Daoy (cell line): ENCODE results near the gene DICER1. TPM values are rescaled to one million over a fixed set of nuclear protein-coding genes. Genes with fewer than 3 reads are reported as not detected.

Experiments
- DNase-seq: peaks from one replicate; pipeline ENCODE4 v3.0.0-alpha.2; 2015; ENCODE audit warnings: low read depth
- total RNA-seq: library from RNA; depleted of rRNA; stranded (reverse); fragments of >200 nt; shearing (Covaris generic); gene quantifications from 2 replicates; pipeline ENCODE4 v1.2.3, GENCODE V29; 2014

The DICER1 gene
- total RNA-seq, 1 experiment from 2014 or later = 31.6 TPM

- DNase-seq = no peak
These were observed 68.7 kb downstream of the DICER1 start for GRCh38 chr14:95088665-95089064.

- DNase-seq = no peak
These were observed 69.7 kb downstream of the DICER1 start for GRCh38 chr14:95087619-95088018.

- no peak for DNase-seq
These were observed 72.0 kb downstream of the DICER1 start for GRCh38 chr14:95085321-95085720.

GRCh38 chr14:95078867-95079266 lies 78.5 kb downstream of the DICER1 start:
- DNase-seq = no peak

- DNase-seq = no peak
These were observed 80.0 kb downstream of the DICER1 start for GRCh38 chr14:95077345-95077744.

- no peak for DNase-seq
These were observed 81.5 kb downstream of the DICER1 start for GRCh38 chr14:95075789-95076188.

GRCh38 chr14:95073947-95074346 lies 83.4 kb downstream of the DICER1 start:
- no peak for DNase-seq

- DNase-seq = no peak
These were observed 84.9 kb downstream of the DICER1 start for GRCh38 chr14:95072310-95072905.

GRCh38 chr14:95071649-95072280 lies 85.6 kb downstream of the DICER1 start:
- DNase-seq = no peak

GRCh38 chr14:95070748-95071435 lies 86.4 kb downstream of the DICER1 start:
- DNase-seq = no peak

- no peak for DNase-seq
These were observed 87.8 kb downstream of the DICER1 start for GRCh38 chr14:95069547-95069946.

GRCh38 chr14:95069018-95069417 lies 88.3 kb downstream of the DICER1 start:
- no peak for DNase-seq

GRCh38 chr14:95068521-95068920 lies 88.8 kb downstream of the DICER1 start:
- no peak for DNase-seq

GRCh38 chr14:95068080-95068479 lies 89.2 kb downstream of the DICER1 start:
- no peak for DNase-seq

- DNase-seq = no peak
These were observed 89.8 kb downstream of the DICER1 start for GRCh38 chr14:95067526-95067925.

GRCh38 chr14:95066427-95066986 lies 90.8 kb downstream of the DICER1 start:
- no peak for DNase-seq

GRCh38 chr14:95065411-95065810 lies 91.9 kb downstream of the DICER1 start:
- no peak for DNase-seq

- DNase-seq = no peak
These were observed 92.6 kb downstream of the DICER1 start for GRCh38 chr14:95064734-95065133.

- DNase-seq = no peak
These were observed 93.1 kb downstream of the DICER1 start for GRCh38 chr14:95064256-95064655.

- no peak for DNase-seq
These were observed 93.9 kb downstream of the DICER1 start for GRCh38 chr14:95063391-95063790.

- DNase-seq = no peak
These were observed 94.4 kb downstream of the DICER1 start for GRCh38 chr14:95062946-95063345.

- DNase-seq = no peak
These were observed 95.1 kb downstream of the DICER1 start for GRCh38 chr14:95062220-95062619.
